GM10266 (cell line): ENCODE results near the gene SOX4.
A peak's percentile ranks its signal among the peaks of the same experiment; 100 is the strongest.

Experiments used
- DNase-seq: peaks from one replicate; pipeline ENCODE4 v3.0.0; 2012; ENCODE audit errors: extremely low spot score
- CTCF ChIP-seq: IDR thresholded peaks from 2 replicates; pipeline ENCODE4 v1.5.1; 2012; ENCODE audit warnings: mild to moderate bottlenecking, low read depth; ENCODE audit not compliant: control insufficient read depth, insufficient read depth; ENCODE audit errors: missing control alignments

The SOX4 gene

GRCh38 chr6:21560249-21560648, 33.3 kb upstream of the SOX4 start:
- TF ChIP-seq CTCF = no peak
- no peak for DNase-seq

GRCh38 chr6:21565431-21565830, 28.1 kb upstream of the SOX4 start:
- no peak for TF ChIP-seq CTCF
- DNase-seq = no peak

GRCh38 chr6:21578523-21578922, 15.0 kb upstream of the SOX4 start:
- no peak for TF ChIP-seq CTCF
- DNase-seq = no peak

GRCh38 chr6:21582651-21583050, 10.9 kb upstream of the SOX4 start:
- no peak for TF ChIP-seq CTCF
- DNase-seq = no peak

GRCh38 chr6:21586300-21586699, 7.3 kb upstream of the SOX4 start:
- no peak for DNase-seq
- TF ChIP-seq CTCF = no peak

- TF ChIP-seq CTCF = no peak
- DNase-seq = no peak
These were observed 6.8 kb upstream of the SOX4 start for GRCh38 chr6:21586740-21587178.

- TF ChIP-seq CTCF = no peak
- DNase-seq = peak; percentile 32
These were observed 6.2 kb upstream of the SOX4 start for GRCh38 chr6:21587179-21587960.
